Tibial nerve (tissue), 4 donors: ENCODE measurements around the gene TRIM38. TPM values are rescaled to one million over a fixed set of nuclear protein-coding genes. Genes with fewer than 3 reads are reported as not detected.

Experiments
- DNase-seq, 2 donors: peaks; one replicate each; pipeline ENCODE4 v3.0.0-alpha.2; 2019; ENCODE audit warnings: low spot score in 2 of 2
- H3K27ac ChIP-seq, 4 donors: fragments of 200-600 bp; sonication (generic) in 3 of 4; one replicate each; pipeline ENCODE4 v1.5.1; 2017 to 2019; ENCODE audit warnings: mild to moderate bottlenecking in 1 of 4
- H3K27me3 ChIP-seq, 2 donors: fragments of 200-600 bp; sonication (generic) in 1 of 2; one replicate each; pipeline versions ENCODE4 v1.5.1 to v1.6.0; 2017 to 2019
- H3K36me3 ChIP-seq, 3 donors: fragments of 200-600 bp; sonication (generic); one replicate each; pipeline ENCODE4 v1.5.1; 2018 to 2019
- H3K4me1 ChIP-seq, 4 donors: fragments of 200-600 bp; sonication (generic) in 3 of 4; one replicate each; pipeline ENCODE4 v1.5.1; 2017 to 2019
- H3K4me3 ChIP-seq, 4 donors: fragments of 200-600 bp; sonication (generic) in 3 of 4; one replicate each; pipeline ENCODE4 v1.5.1; 2017 to 2019; ENCODE audit warnings: mild to moderate bottlenecking in 1 of 4, moderate library complexity in 1 of 4
- H3K9me3 ChIP-seq, 4 donors: fragments of 200-600 bp; sonication (generic) in 3 of 4; one replicate each; pipeline ENCODE4 v1.5.1; 2017 to 2019
- CTCF ChIP-seq, 5 experiments: fragments of 200-600 bp in 3 of 5; fragments of 450-650 bp in 2 of 5; sonication (generic) in 3 of 5; IDR thresholded peaks; one replicate each; pipeline ENCODE4 v1.5.1; 2016 to 2019; ENCODE audit warnings: antibody characterized with exemption in 5 of 5, mild to moderate bottlenecking in 3 of 5, moderate library complexity in 2 of 5
- EP300 ChIP-seq, 2 donors: sonication (generic); formaldehyde crosslinking; IDR thresholded peaks; one replicate each; pipeline ENCODE4 v1.6.1; 2017; ENCODE audit warnings: antibody characterized with exemption in 2 of 2, mild to moderate bottlenecking in 1 of 2
- POLR2A ChIP-seq, 2 donors: fragments of 450-650 bp; IDR thresholded peaks; one replicate each; pipeline ENCODE4 v1.6.1; 2017; ENCODE audit warnings: antibody characterized with exemption in 2 of 2, mild to moderate bottlenecking in 2 of 2, moderate library complexity in 2 of 2
- WGBS, 2 donors: methylation state at CpG; one replicate each; pipeline ENCODE4 v1.1.5; 2018; 5-methylcytosine and 5-hydroxymethylcytosine counted together
- total RNA-seq, 4 donors: library from RNA; depleted of rRNA; stranded (reverse); fragments of >200 nt; gene quantifications; one replicate each; pipeline ENCODE4 v1.1.0, GENCODE V29; 2016

TRIM38 gene
- total RNA-seq, 4 donors from 2014 or later: 8.8 to 12.2 (median 9.5) TPM

GRCh38 chr6:25954756-25955155, 7.8 kb upstream of the TRIM38 start:
- no peaks in the 10 kb centered on the region for H3K36me3 ChIP-seq
- no peak for DNase-seq
- no peak overlapping the region for H3K4me3 ChIP-seq
- no peaks in the 10 kb centered on the region for H3K4me1 ChIP-seq
- no peaks in the 10 kb centered on the region for H3K27me3 ChIP-seq
- TF ChIP-seq CTCF (IDR thresholded peaks at IDR 0.05) (no peak), EP300 (IDR thresholded peaks at IDR 0.05) (no peak), POLR2A (IDR thresholded peaks at IDR 0.05) (no peak)
- H3K27ac ChIP-seq: no peak overlapping the region
- WGBS, 2 donors: 77 to 100% methylated on average over 1 of the region's 1 CpG
- peaks cover 0 to 5% (median 0%) of the 10 kb centered on the region in 4 donors for H3K9me3 ChIP-seq

GRCh38 chr6:25956226-25956625, 6.4 kb upstream of the TRIM38 start:
- no peak overlapping the region for H3K27ac ChIP-seq
- H3K9me3 ChIP-seq: peaks cover 0 to 3% (median 0%) of the 10 kb centered on the region in 4 donors
- H3K4me1 ChIP-seq: peaks cover 0 to under 1% (median 0%) of the 10 kb centered on the region in 4 donors
- H3K27me3 ChIP-seq: no peaks in the 10 kb centered on the region
- no peaks in the 10 kb centered on the region for H3K36me3 ChIP-seq
- DNase-seq: no peak
- WGBS, 2 donors: 75 to 81% methylated on average over 3 of the region's 3 CpGs
- TF ChIP-seq CTCF (IDR thresholded peaks at IDR 0.05): no peak
- no peak for TF ChIP-seq EP300 (IDR thresholded peaks at IDR 0.05)
- no peak for TF ChIP-seq POLR2A (IDR thresholded peaks at IDR 0.05)
- H3K4me3 ChIP-seq: no peak overlapping the region

GRCh38 chr6:25958700-25959162, 3.9 kb upstream of the TRIM38 start:
- TF ChIP-seq EP300 (IDR thresholded peaks at IDR 0.05) (no peak), POLR2A (IDR thresholded peaks at IDR 0.05) (no peak), CTCF (IDR thresholded peaks at IDR 0.05) (no peak)
- Histone ChIP-seq H3K27me3 (no peaks in the 10 kb centered on the region), H3K4me1 (peaks cover 0 to 13% (median 12%) of the 10 kb centered on the region in 4 donors), H3K4me3 (no peak overlapping the region), H3K27ac (no peak overlapping the region), H3K9me3 (peaks cover 0 to 3% (median 0%) of the 10 kb centered on the region in 4 donors), H3K36me3 (no peaks in the 10 kb centered on the region)
- WGBS, 2 donors: 75 to 86% methylated on average over 3 of the region's 3 CpGs
- no peak for DNase-seq

- 73% methylated on average over 2 of the region's 2 CpGs for WGBS, 2 donors
- Histone ChIP-seq H3K9me3 (peaks cover 0 to 3% (median 0%) of the 10 kb centered on the region in 4 donors), H3K4me1 (peaks cover 0 to 26% (median 17%) of the 10 kb centered on the region in 4 donors), H3K27me3 (no peaks in the 10 kb centered on the region), H3K27ac (no peak overlapping the region), H3K36me3 (peaks cover 0 to 3% (median 0%) of the 10 kb centered on the region in 3 donors), H3K4me3 (no peak overlapping the region)
- DNase-seq: no peak
- TF ChIP-seq POLR2A (IDR thresholded peaks at IDR 0.05) (no peak), CTCF (IDR thresholded peaks at IDR 0.05) (no peak), EP300 (IDR thresholded peaks at IDR 0.05) (no peak)
Measured at GRCh38 chr6:25959890-25960536, 2.6 kb upstream of the TRIM38 start.

GRCh38 chr6:25960734-25961133, 1.9 kb upstream of the TRIM38 start:
- no peaks in the 10 kb centered on the region for H3K27me3 ChIP-seq
- WGBS, 2 donors: 90 to 93% methylated on average over 3 of the region's 3 CpGs
- peaks cover 0 to 3% (median 0%) of the 10 kb centered on the region in 4 donors for H3K9me3 ChIP-seq
- H3K27ac ChIP-seq: no peak overlapping the region
- TF ChIP-seq EP300 (IDR thresholded peaks at IDR 0.05) (no peak), CTCF (IDR thresholded peaks at IDR 0.05) (no peak), POLR2A (IDR thresholded peaks at IDR 0.05) (no peak)
- peaks cover 0 to 33% (median 21%) of the 10 kb centered on the region in 4 donors for H3K4me1 ChIP-seq
- H3K4me3 ChIP-seq: no peak overlapping the region
- H3K36me3 ChIP-seq: peaks cover 0 to 8% (median 0%) of the 10 kb centered on the region in 3 donors
- DNase-seq: no peak
